CD4-positive, alpha-beta T cell treated with Interferon alpha-2 for 1 hour (primary cell): ENCODE results near the gene MSANTD1.

Experiments used
- DNase-seq, 2 donors: peaks; one replicate each; pipeline ENCODE4 v3.0.0-alpha.2; 2020 to 2022

The MSANTD1 gene

DNA sequence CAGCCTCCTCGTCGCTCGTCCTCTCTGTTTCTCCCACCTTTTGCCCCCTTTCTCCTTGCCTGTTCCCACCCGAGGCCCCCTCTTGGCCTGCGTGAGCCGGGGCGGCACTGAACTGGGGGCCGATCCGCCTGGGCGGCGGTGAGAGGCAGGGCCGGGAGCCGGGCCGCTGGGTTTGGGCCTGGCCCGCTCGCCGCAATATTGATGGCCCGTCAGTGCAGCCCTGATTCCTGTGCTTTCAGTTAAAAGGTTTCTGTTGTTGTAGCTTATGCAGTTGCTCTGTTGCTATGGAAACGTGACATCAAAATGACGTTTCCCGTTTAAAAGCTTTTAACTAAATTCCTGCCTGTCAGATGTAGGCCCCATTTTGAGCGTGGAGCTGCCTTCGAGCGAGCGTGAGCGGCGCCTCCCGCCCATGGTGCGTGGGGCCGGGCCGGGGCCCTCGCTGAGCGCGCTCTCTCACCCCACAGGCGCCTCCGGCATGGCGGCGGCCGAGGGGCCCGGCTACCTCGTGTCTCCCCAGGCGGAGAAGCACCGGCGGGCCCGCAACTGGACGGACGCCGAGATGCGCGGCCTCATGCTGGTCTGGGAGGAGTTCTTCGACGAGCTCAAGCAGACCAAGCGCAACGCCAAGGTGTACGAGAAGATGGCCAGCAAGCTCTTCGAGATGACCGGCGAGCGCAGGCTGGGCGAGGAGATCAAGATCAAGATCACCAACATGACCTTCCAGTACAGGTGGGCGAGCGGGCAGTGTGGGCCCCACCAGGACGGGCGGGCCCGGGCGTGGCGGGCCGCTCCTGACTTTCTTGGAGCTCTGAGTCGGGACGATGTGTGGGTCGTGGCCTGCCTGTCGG, at the start of gene MSANTD1:
Gene MSANTD1 (plus strand): TSS at position 349 of the 851 bp plus-strand sequence. CDS start 64 bp downstream, at position 413.
- DNase-seq = no peak

DNA sequence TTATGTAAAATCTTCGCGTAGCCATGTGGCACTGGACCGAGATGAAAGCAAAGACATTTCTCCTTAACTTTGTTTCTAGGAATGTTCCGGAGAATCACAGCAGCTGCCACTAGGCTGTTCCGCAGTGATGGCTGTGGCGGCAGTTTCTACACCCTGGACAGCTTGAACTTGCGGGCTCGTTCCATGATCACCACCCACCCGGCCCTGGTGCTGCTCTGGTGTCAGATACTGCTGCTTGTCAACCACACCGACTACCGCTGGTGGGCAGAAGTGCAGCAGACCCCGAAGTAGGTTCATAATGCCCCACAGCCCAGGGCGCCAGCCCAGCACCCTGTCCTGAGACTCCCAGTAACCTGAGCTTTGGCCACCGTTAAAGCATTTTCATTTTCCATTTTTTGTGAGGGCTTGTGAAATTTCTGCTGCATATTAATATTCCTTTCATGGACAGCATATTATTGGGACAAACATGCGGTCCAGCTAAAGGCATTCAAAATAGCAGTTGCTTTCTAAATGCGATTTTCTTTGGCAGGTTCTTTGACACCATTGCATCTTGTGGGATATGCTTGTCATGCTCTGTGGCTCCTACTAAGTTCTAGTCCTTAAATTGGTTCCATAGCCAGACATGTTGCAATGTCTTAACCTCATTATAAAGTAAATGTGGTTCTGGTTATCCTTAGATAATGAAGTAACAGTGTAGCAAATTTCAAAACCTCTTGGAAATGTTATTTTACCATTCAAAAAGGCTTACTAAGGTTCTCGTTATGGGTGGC, 49.1 kb upstream of the MSANTD1 start:
- DNase-seq = no peak

DNA sequence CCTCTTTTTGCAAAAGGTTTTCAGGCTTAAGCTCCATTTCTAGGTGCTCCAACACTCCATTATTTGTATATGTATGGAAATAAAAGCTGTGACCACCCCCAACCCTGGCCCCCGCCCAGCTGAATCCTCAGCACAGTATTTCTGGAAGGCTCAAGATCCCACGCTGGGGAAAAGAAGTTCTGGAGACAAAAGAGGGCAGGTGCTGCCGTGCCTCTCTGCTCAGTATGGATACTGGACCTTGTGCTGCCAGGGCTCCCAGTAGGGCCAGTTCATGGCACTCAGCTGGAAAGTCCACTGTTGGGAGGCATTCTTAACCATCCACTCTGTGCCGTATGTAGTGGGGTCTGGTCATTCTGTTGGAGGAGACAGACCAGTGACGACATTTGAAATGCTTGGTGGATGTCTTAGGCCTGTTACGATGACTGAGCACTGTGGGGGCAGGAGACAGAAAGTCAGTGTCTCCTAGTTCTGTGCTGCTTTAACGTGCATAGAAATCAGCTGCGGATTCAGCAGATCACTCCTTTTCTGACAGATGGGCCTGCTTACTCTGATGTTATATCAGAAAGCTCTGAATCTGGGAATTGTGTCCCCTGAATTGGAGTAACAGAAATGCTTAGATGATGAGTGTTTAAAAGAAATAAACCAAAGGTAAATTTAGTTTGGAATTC, 48.4 kb upstream of the MSANTD1 start:
- DNase-seq = no peak

DNA sequence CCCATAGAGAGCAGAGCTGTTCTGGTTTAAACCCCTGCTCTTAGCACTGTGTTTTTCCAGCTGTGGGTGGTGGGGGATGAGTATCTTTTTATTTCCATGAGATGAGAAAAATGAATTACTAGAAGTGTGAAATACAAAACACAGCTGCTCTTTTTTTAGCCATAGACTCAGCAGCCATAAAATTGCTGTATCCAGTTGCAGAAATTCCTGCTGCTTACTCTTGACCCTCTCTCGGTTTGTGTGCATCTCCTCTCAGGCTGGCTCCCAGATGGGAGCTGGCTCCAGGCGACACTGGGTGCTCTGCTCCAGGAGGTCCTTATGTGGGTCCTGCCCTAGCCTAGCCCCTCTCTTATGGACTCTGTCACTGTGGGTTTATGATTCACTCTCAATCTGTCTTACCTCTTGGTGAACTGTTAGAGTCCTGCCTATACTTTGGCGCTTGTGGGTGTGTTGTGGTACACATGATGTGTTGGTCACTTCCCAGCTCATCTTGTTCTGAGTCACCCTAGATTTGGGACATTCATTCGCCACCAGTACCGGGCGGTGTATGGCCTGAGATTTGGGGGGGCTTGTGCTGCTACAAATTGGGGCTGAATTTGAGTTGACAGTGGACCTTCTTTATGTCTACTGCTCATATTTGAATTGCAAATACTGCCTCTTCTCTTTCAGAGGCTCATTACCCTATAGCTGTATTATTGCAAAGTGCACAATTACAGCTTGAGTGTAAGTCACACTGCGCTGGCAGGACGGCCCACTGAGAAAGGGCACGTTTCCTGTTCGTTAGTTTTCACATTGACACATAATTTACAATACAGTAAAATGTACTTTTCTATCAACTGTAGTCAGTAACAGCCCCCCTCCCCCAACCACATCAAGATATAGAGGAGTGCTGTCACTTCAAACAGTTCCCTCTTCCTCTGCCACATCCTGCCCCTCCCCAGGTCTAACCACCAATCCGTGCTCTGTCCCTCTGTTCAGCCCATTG, 46.9 kb upstream of the MSANTD1 start:
- DNase-seq = peak; percentile 70 to 84

DNA sequence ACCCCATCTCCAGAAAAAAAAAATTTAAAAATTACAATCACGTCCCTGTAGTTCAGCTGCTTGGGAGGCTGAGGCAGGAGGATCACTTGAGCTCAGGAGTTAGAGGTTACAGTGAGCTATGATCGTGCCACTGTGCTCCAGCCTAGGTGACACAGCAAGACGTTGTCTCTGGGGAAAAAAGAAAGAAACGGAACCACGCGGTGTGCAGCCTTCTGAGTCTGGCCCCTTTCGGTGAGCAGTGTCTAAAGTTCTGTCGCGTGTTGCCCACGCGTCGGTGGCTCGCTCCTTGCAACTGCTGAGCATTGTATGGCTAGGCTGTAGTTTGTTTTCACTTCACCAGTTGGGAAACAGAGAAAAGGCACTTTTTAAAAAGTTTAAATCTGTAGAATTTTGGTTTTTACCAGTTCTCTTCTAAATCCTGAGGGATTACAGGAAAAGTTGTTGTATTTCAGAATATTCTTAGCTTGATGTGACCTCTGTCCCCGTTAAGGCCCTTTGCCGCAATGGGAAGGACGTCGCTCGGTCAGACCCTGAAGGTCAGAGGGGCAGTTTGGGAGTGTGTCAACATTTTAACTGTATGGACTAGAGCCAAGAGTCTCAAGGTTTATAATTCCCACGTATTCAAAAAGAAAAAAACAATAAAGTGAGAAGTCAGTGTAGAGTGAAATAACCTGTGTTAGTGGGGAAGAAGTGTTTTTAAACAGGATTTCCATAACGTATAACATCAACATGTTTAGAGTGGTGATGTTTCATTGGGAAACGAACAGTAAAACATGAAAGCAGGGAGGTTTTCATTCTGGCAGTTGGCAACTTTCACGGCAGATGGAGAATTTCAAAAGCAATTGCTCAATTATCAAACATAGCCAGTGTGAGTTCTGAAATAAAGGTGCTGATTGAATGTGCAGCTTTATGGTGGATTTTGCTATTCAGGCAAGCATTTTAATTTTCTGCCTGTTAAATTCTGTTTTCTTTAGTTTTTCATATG, 45.8 kb upstream of the MSANTD1 start:
- DNase-seq = peak in 1 of 2 donors; percentile 45

DNA sequence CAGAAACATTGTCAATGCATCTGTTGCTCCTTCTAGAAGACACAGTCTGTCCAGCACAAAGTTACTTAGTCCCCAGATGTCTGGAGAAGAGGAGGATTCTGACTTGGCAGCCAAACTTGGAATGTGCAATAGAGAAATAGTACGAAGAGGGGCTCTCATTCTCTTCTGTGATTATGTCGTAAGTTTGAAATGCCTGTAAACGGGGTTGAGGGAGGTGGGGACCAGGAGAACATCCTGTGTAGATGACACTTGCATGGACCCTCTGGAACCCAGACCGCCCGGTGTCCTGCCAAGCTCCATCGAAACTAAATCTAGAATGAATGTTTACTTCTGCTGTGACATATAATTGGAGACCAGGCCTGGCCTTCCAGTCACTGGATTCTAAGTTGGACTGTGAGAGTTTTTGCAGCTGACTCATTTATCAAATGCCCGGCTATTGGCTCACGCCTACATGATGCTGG, 45.0 kb upstream of the MSANTD1 start:
- no peak for DNase-seq

DNA sequence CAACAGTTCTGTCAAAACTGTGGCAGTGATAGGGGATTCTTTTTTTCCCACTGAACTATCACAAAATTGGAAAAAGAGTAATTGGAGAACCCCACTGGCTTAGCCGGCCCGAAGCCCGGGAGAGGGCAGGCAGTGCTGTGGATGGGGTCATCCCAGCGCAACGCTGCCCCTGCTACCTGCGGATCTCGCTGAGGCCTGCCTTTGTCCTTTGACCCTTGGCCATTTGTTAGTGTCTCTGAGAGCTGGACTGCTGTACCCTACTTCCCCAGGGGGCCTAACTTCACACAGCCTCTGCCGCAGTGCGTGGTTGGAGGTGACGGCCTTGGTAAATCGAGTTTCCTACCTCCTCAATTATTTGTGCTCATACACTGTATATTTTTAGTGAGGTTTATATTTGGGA, 43.0 kb upstream of the MSANTD1 start:
- DNase-seq = no peak

DNA sequence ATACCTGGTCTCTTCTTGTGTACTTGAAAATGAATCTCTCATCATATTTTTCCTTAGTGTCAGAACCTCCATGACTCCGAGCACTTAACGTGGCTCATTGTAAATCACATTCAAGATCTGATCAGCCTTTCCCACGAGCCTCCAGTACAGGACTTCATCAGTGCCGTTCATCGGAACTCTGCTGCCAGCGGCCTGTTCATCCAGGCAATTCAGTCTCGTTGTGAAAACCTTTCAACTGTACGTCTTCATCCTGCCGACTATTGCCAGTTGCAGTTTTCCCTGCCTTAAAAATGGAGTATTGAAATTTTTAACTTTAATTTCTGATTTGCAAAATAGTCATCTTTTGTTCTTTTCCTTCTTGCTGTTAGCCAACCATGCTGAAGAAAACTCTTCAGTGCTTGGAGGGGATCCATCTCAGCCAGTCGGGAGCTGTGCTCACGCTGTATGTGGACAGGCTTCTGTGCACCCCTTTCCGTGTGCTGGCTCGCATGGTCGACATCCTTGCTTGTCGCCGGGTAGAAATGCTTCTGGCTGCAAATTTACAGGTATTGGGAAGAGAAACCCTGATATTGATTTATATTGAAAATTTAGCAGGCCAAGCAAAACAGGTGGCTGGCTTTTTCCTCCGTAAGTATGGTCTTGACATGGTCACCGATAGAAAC, 42.4 kb upstream of the MSANTD1 start:
- DNase-seq = no peak

DNA sequence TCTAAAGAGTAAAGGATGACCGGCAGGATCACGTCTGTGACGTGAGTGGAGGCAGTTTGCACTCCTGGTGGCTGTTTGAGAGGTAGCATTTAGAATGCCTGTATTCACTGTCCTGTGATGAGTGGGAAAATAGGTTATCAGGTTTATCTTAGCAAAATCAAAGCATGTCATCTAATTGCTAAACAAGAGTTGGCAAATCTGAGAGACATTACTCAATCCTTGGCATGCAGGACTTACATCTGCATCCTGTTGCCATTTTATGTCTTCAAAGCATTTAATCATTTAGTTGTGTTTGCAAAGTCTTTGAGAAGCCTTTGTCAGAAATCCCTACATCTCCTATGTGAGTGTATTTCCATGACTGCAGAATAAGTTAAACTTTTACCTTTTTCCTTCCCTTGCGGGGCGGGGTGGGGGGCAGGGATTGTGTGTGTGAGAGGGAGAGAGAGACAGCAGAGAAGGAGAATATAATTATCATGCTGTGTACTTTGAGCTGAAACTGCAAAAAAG, 41.4 kb upstream of the MSANTD1 start:
- DNase-seq = no peak

DNA sequence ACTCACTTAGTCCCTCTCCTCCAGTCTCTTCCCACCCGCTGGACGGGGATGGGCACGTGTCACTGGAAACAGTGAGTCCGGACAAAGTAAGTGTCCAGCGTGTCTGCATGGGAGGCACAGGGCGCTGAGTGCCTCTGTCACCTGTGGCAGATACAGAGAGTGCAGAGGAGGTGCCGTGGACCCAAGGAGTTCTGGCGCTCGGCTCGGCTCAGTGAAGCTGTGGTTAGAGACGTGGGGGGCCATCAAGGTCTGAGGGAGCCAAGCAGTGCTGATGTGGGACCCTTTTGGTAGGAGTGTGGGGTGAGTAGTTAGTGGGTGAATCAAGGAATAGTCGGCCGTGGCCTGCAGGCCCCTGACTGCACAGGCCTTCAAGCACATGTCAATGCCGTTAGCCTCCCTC, 40.1 kb upstream of the MSANTD1 start:
- no peak for DNase-seq

DNA sequence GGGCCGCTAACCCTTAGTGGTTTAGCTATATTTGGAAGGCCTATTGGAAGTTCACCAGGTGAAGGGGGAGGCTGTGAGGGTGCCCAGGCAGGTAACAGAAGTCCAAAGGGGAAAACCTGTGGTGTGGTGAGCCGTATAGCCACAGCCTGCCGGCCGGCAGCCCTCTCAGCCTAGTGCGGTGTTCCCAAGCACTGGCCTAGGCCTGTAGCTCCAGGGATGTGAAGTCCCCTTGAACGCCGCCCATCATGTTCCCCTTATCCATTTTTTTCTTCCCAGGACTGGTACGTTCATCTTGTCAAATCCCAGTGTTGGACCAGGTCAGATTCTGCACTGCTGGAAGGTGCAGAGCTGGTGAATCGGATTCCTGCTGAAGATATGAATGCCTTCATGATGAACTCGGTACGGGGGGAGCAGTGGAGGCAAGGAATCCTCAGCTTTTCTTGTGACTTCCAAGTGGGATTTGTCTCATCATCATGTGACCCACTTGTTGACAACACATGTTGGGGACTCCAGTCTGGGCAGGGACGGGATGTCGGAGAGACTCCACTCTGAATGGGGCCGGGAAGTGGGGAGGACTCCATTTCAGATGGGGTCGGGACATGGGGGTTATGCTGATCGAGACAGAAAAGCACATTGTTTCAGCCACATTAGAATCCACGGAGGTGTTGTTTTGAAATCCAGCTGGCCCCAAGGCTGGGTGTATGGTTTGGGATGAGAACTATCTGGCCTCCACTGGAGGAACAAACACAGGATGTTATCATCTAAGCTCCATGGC, 39.2 kb upstream of the MSANTD1 start:
- no peak for DNase-seq

DNA sequence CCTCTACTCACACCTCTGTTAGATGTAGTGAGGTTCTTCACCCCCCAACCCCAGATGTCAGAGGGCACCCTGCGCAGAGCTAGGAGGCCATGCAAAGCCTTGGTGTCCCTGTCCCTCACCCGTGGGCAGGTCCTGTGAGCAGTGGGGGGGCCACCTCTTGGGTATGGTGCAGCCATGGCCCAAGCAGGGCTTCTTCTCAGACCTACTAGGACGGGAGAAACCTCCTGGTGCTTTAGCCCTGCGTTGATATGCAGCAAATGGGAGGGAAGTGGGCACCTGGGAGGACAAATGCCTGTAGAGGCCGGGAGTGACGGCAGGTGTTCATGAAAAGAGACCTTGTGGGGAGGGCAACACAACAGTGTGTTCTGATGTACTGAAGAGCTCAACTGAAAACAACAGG, 38.5 kb upstream of the MSANTD1 start:
- no peak for DNase-seq

DNA sequence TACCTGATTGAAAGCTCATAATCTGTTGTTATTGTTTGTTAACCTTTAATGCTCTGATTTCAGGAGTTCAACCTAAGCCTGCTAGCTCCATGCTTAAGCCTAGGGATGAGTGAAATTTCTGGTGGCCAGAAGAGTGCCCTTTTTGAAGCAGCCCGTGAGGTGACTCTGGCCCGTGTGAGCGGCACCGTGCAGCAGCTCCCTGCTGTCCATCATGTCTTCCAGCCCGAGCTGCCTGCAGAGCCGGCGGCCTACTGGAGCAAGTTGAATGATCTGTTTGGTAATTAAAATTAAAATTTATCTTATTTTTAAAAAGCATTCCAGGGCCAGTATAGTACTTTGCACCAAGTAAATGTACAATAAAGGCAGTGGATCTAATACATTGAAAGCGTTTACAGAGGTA, 37.1 kb upstream of the MSANTD1 start:
- no peak for DNase-seq

DNA sequence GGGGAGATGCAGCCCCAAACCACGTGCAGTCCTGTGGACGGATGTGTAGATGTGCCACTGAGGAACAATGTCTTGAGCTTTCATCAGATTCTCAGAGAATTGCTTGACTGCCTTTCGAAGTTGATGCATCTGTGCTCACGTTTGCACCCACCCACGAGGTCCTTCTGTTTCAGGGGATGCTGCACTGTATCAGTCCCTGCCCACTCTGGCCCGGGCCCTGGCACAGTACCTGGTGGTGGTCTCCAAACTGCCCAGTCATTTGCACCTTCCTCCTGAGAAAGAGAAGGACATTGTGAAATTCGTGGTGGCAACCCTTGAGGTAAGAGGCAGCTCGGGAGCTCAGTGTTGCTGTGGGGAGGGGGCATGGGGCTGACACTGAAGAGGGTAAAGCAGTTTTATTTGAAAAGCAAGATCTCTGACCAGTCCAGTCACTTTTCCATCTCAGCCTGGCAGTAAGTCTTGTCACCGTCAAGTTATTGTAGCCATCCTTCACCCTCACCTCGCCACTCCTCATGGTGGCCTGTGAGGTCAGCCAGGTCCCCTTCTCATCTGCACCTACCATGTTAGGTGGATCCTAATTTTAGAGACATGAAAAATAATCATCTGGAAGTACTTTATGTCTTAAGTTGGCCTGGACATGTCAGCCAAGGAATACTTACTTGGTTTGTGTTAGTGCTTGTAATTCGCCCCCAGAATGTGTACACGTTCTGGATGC, 36.4 kb upstream of the MSANTD1 start:
- no peak for DNase-seq

DNA sequence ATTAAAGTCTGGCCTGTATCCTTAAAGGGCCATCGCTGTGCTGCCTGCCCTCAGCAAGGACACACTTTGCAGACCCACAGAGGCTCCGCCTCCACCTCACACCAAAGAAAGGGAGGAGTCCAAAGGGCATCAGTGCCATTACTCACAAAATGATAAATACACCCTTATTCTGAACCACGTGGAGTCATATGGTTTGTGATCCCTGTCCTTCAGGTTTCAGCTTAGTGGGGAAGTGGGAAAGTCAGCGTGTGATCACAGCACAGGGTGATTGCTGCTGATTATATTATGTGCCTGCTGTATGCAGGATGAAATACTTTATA, 35.9 kb upstream of the MSANTD1 start:
- DNase-seq = no peak

DNA sequence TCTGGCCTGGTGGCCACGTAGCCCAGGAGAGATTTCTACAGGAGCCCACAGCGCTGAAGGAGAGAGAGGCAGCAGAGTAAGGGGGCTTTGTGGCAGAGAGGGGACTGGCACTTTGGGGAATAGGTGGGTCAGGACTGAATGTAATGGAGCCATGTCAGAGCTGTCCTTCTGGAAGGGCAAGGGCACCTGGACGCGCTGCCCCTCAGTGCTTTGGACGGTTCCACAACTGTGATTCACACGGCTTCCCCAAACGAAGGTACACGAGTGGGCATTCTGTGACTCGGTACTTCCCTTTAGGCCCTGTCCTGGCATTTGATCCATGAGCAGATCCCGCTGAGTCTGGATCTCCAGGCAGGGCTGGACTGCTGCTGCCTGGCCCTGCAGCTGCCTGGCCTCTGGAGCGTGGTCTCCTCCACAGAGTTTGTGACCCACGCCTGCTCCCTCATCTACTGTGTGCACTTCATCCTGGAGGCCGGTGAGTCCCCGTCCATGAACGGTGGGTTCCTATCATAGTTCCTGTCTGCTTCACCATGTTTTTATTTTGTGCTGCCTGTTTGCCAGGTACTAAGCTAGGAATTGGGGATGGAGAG, 35.2 kb upstream of the MSANTD1 start:
- DNase-seq = no peak

DNA sequence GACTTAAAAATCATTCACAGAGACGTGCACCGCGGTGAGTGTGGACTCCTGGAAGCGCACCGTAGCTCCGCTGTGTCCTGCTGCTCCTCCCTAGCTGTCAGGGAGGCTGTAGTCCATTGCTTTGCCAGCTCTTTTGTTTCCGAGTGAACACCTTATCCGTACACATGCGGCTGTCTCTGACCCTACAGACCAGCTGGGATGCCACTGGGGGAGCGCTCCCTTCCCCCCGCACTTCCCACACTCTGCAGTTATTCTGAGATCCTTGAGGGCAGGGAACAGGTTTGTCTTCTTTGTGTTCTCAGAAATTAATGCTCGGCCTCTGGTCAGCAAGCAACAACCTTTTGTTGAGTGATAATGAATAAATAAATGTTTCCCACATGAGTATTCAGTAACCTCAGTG, 33.7 kb upstream of the MSANTD1 start:
- DNase-seq = no peak

DNA sequence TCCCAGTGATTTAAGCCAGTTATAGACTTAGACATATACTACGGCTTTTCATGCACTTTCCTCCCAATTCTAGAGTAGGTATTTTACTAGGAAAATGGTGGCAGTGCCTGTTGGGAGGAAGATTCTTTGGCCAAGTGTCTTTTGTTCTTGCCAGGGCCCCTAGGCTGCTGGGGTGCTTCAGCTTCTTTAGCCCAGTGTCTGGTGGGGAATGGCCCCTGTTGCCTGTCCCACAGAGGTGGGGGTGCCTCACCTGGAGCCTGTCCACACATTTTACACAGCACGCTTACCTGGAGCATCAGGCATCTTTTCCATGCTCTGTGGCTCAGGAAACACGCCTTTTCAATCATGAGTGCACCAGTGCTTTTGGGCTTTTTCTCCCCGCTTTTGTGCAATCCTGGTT, 33.2 kb upstream of the MSANTD1 start:
- no peak for DNase-seq
